ENCODE measurements around the gene COL11A2.

- no peak for TF ChIP-seq EP300 (IDR thresholded peaks at IDR 0.05; ENCODE audit: borderline replicate concordance)
- TF ChIP-seq, protein P1, sequence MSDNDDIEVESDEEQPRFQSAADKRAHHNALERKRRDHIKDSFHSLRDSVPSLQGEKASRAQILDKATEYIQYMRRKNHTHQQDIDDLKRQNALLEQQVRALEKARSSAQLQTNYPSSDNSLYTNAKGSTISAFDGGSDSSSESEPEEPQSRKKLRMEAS (IDR thresholded peaks at IDR 0.05), result no peak
- TF ChIP-seq REST (IDR thresholded peaks at IDR 0.05; ENCODE audit: low read depth), result no peak
- no peak for TF ChIP-seq RAD21 (IDR thresholded peaks at IDR 0.05; ENCODE audit: low read depth)
- TF ChIP-seq CREB1 (IDR thresholded peaks at IDR 0.05; ENCODE audit: low read depth), result no peak
- no peak for TF ChIP-seq TEAD4 (IDR thresholded peaks at IDR 0.05)
- TF ChIP-seq CEBPB (IDR thresholded peaks at IDR 0.05), result no peak
- no peak for TF ChIP-seq YY1 (IDR thresholded peaks at IDR 0.05; ENCODE audit: low read depth)
- TF ChIP-seq ZBTB7A (IDR thresholded peaks at IDR 0.05; ENCODE audit: low read depth), result no peak
Measured at GRCh38 chr6:33166363-33166762, 25.9 kb downstream of the COL11A2 start.
